SU-DHL-6 (cell line): ENCODE data around the gene VEGFA.

Experiments used
- H2AFZ ChIP-seq: fragments of 200-600 bp; sonication (generic); 2 replicates; pipeline ENCODE4 v1.6.1; 2014; ENCODE audit warnings: low read depth, mild to moderate bottlenecking, moderate library complexity, mixed read lengths, antibody characterized with exemption, low read length; ENCODE audit not compliant: severe bottlenecking
- H3F3A ChIP-seq: fragments of 200-600 bp; shearing (Covaris generic); 2 replicates; pipeline ENCODE4 v1.6.0; 2016; ENCODE audit warnings: antibody characterized with exemption, mild to moderate bottlenecking; ENCODE audit not compliant: insufficient read depth
- H3K27ac ChIP-seq: fragments of 200-600 bp; sonication (generic); 2 replicates; pipeline ENCODE4 v1.5.1; 2016; ENCODE audit warnings: low read depth, mild to moderate bottlenecking, low read length, moderate library complexity, mixed read lengths
- H3K27me3 ChIP-seq: fragments of 200-600 bp; sonication (generic), shearing (Covaris generic); 2 replicates; pipeline ENCODE4 v1.6.0; 2014; ENCODE audit warnings: mild to moderate bottlenecking, low read length
- H3K36me3 ChIP-seq: fragments of 200-600 bp; sonication (generic); 2 replicates; pipeline ENCODE4 v1.6.1; 2014; ENCODE audit warnings: mild to moderate bottlenecking, low read length, mixed read lengths
- H3K4me2 ChIP-seq: fragments of 300-600, 200-600 bp; shearing (Covaris generic), sonication (generic); 2 replicates; pipeline ENCODE4 v1.6.0; 2014; ENCODE audit warnings: low read length, low read depth, mild to moderate bottlenecking; ENCODE audit not compliant: poor library complexity, severe bottlenecking
- H3K4me3 ChIP-seq: fragments of 200-600 bp; sonication (generic); 2 replicates; pipeline ENCODE4 v1.5.1; 2014; ENCODE audit warnings: antibody characterized with exemption, low read length, mild to moderate bottlenecking, mixed read lengths; ENCODE audit not compliant: insufficient read depth, poor library complexity, severe bottlenecking
- H3K79me2 ChIP-seq: fragments of 200-600 bp; sonication (generic); 2 replicates; pipeline ENCODE4 v1.6.1; 2014; ENCODE audit warnings: mild to moderate bottlenecking, low read length, moderate library complexity; ENCODE audit not compliant: insufficient read depth
- H3K9ac ChIP-seq: fragments of 200-600 bp; sonication (generic); 2 replicates; pipeline ENCODE4 v1.7.0; 2014; ENCODE audit warnings: mild to moderate bottlenecking, low read length
- H3K9me2 ChIP-seq: fragments of 200-600 bp; sonication (generic); replicated peaks from 2 replicates; pipeline ENCODE4 v1.6.1; 2014; ENCODE audit warnings: low read length; ENCODE audit not compliant: insufficient read depth
- H3K9me3 ChIP-seq: fragments of 200-600 bp; sonication (generic); 2 replicates; pipeline ENCODE4 v1.6.1; 2014; ENCODE audit warnings: low read length, mixed read lengths; ENCODE audit not compliant: insufficient read depth
- H4K20me1 ChIP-seq: fragments of 200-600 bp; sonication (generic); 2 replicates; pipeline ENCODE4 v1.6.1; 2014; ENCODE audit warnings: low read depth, mild to moderate bottlenecking, antibody characterized with exemption, low read length, moderate library complexity, mixed read lengths
- CTCF ChIP-seq: fragments of 200-600 bp; sonication (generic); IDR thresholded peaks from one replicate; pipeline ENCODE4 v1.5.1; 2017; ENCODE audit warnings: antibody characterized with exemption, mild to moderate bottlenecking, low read length, moderate library complexity; ENCODE audit not compliant: insufficient read depth, poor library complexity, severe bottlenecking
- EZH2phosphoT487 ChIP-seq: fragments of 200-600 bp; sonication (generic), shearing (Covaris generic); conservative IDR thresholded peaks from 2 replicates; pipeline ENCODE4 v1.6.1; 2018; ENCODE audit warnings: mild to moderate bottlenecking, antibody characterized with exemption, low read length, moderate library complexity, mixed read lengths

The VEGFA gene

DNA sequence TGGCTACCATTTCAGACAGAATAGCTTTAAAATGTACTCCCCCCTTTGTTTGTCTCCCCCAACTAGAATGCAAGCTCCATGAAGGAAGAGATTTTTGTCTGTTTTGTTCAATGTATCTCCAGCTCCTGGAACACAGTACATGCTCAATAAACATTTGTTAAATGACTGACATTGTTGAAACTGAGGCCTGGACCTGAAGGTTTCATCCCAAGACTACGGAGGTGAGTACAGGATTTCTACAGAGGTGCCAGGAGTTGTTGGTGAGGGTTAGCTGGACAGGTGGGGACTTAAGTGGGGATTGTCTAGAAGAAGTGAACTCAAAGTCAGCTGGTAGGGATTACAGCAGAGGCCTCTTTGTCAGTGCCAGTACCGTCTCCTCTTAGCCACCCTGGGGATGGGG is 19.4 kb downstream of the VEGFA start:
- Histone ChIP-seq H3K79me2 (no peaks in the 10 kb centered on the region), H3K4me2 (no peak overlapping the region), H3K9me3 (no peaks in the 10 kb centered on the region), H3K36me3 (peaks cover 5% of the 10 kb centered on the region; the same call in 1 of the 2 replicates), H4K20me1 (no peaks in the 10 kb centered on the region), H3K4me3 (no peak overlapping the region), H3K27me3 (no peaks in the 10 kb centered on the region), H2AFZ (no peak overlapping the region), H3F3A (peaks cover 6% of the 10 kb centered on the region; the same call in 1 of the 2 replicates), H3K27ac (no peak overlapping the region), H3K9me2 (no peaks in the 10 kb centered on the region), H3K9ac (no peak overlapping the region)
- no peak for TF ChIP-seq CTCF
- no peak for TF ChIP-seq EZH2phosphoT487

DNA sequence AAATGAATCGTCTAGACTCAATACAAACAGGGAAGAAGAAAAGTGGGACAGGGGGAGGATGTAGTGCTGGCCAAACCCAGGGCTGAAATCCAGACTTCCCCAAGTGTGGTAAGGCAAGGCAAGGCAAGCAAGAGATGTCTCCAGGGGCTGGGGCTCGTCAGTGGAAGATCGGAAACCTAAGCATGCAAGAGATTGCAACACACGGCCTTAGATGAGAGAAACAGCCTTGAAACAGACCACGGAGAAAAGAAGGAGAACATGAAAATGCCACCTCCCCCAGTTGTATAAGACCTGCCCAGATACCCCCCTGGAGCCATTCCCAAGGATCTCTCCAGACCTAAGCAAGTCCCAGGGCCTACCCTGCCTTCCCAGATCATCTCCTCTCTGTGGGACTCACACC is 20.0 kb downstream of the VEGFA start:
- H3K4me2 ChIP-seq: no peak overlapping the region
- H4K20me1 ChIP-seq: no peaks in the 10 kb centered on the region
- no peak overlapping the region for H3K27ac ChIP-seq
- no peak overlapping the region for H3K9ac ChIP-seq
- H3K4me3 ChIP-seq: no peak overlapping the region
- no peak overlapping the region for H2AFZ ChIP-seq
- H3K9me2 ChIP-seq: no peaks in the 10 kb centered on the region
- H3F3A ChIP-seq: peaks cover 6% of the 10 kb centered on the region; the same call in 1 of the 2 replicates
- H3K36me3 ChIP-seq: peaks cover 5% of the 10 kb centered on the region; the same call in 1 of the 2 replicates
- no peaks in the 10 kb centered on the region for H3K9me3 ChIP-seq
- H3K79me2 ChIP-seq: no peaks in the 10 kb centered on the region
- H3K27me3 ChIP-seq: no peaks in the 10 kb centered on the region
- TF ChIP-seq EZH2phosphoT487 (no peak), CTCF (no peak)

DNA sequence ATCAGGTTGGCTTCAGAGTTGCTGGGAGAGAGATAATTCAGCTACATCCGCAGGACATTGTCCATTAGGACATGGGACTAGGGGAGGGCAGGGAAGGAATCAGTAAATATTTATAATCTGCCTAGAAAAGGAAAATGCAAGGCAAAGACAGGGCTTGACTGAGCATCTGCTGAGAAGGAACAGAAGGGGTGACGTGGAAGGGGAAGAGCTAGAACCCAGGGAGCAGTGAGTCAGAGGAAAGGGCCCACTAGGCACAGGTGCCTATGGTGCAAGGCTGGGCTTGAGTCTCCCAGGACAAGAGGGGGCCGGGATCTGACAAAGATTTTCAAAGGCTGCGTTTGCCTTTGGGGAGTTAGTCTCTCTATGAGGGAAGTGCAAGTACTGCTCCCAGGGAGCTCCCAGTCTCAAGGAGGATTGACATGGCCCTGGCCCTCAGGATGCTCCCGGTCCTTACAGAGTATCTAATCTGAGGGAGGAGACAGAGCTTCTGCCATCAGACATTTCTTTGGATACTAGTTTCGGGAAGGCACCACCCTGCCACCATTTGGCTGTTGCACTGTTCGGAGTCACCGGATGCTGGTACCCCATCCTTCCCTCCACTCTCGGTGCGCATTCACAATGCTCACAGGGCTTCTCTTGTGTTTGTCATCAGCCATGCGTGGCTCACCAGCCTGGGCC is 21.9 kb downstream of the VEGFA start:
- Histone ChIP-seq H3K27ac (no peak overlapping the region), H3K9me3 (no peaks in the 10 kb centered on the region), H3K79me2 (no peaks in the 10 kb centered on the region)

More for the DNA sequence above, 21.9 kb downstream of the VEGFA start:
- Histone ChIP-seq H3K27me3 (no peaks in the 10 kb centered on the region), H3K9ac (no peak overlapping the region), H3K4me2 (no peak overlapping the region), H3F3A (no peaks in the 10 kb centered on the region), H3K9me2 (no peaks in the 10 kb centered on the region), H3K4me3 (no peak overlapping the region), H4K20me1 (no peaks in the 10 kb centered on the region), H2AFZ (no peak overlapping the region), H3K36me3 (no peaks in the 10 kb centered on the region)
- TF ChIP-seq EZH2phosphoT487 (no peak), CTCF (no peak)
